WTC11 (cell line): Measurements from ENCODE around the gene SEMA5B. TPM values are rescaled to one million over a fixed set of nuclear protein-coding genes. Genes with fewer than 3 reads are reported as not detected.

Experiments used
- ATAC-seq: fragments of 200-7000 bp; cut with Tn5 transposase; 2 replicates; pipeline ENCODE4 v1.10.0; 2021; ENCODE audit warnings: mild to moderate bottlenecking, moderate library complexity
- CTCF ChIA-PET: fragments of 300-600 bp; sonication (Branson Sonifier 250); formaldehyde crosslinking; loops from one replicate; lab custom pipeline; 2021; ENCODE audit warnings: antibody characterized with exemption; lab: Charles Lee
- POLR2A ChIA-PET: fragments of 350-600 bp; sonication (Branson Sonifier 250); formaldehyde crosslinking; loops from one replicate; lab custom pipeline; 2021; ENCODE audit warnings: antibody characterized with exemption; lab: Charles Lee
- DNase-seq: peaks from one replicate; pipeline ENCODE4 v3.0.0; 2021; ENCODE audit warnings: low spot score
- H3K27ac Mint-ChIP-seq: 2 replicates; pipeline ENCODE4 v1.8.0; 2021; ENCODE audit warnings: mixed read lengths
- H3K27me3 Mint-ChIP-seq: 2 replicates; pipeline ENCODE4 v1.8.0; 2021; ENCODE audit warnings: low read depth, mild to moderate bottlenecking, moderate library complexity, mixed read lengths
- H3K36me3 Mint-ChIP-seq: 2 replicates; pipeline ENCODE4 v1.8.0; 2021; ENCODE audit warnings: mixed read lengths
- H3K4me1 Mint-ChIP-seq: 2 replicates; pipeline ENCODE4 v1.8.0; 2022; ENCODE audit warnings: mixed read lengths
- H3K4me3 Mint-ChIP-seq: 2 replicates; pipeline ENCODE4 v1.8.0; 2021; ENCODE audit warnings: mild to moderate bottlenecking, moderate library complexity, mixed read lengths
- H3K9me3 Mint-ChIP-seq: 2 replicates; pipeline ENCODE4 v1.8.0; 2021; ENCODE audit warnings: mixed read lengths
- ATF3 ChIP-seq: sonication (generic); formaldehyde crosslinking; conservative IDR thresholded peaks from 2 replicates; pipeline ENCODE4 v1.8.1; 2022; ENCODE audit warnings: mild to moderate bottlenecking, missing genetic modification reagents
- ATF6 ChIP-seq: sonication (generic); formaldehyde crosslinking; IDR thresholded peaks from 2 replicates; pipeline ENCODE4 v1.8.1; 2023; ENCODE audit warnings: mild to moderate bottlenecking, missing genetic modification reagents
- CDX4 ChIP-seq: fragments of 250-450 bp; sonication (Bioruptor Pico); IDR thresholded peaks from 2 replicates; pipeline ENCODE4 v1.9.0; 2021; ENCODE audit warnings: moderate library complexity, mild to moderate bottlenecking, inconsistent platforms, borderline replicate concordance
- E2F5 ChIP-seq: sonication (generic); formaldehyde crosslinking; IDR thresholded peaks from 2 replicates; pipeline ENCODE4 v1.8.1; 2022; ENCODE audit warnings: mild to moderate bottlenecking, moderate library complexity, missing genetic modification reagents
- ELF4 ChIP-seq: sonication (generic); formaldehyde crosslinking; IDR thresholded peaks from 2 replicates; pipeline ENCODE4 v1.8.1; 2022; ENCODE audit warnings: low read depth, mild to moderate bottlenecking, moderate library complexity, missing genetic modification reagents
- IRF1 ChIP-seq: sonication (generic); formaldehyde crosslinking; IDR thresholded peaks from 2 replicates; pipeline ENCODE4 v1.8.0; 2023; ENCODE audit warnings: missing genetic modification reagents
- JAZF1 ChIP-seq: fragments of 250-450 bp; sonication (Bioruptor Pico); IDR thresholded peaks from 2 replicates; pipeline ENCODE4 v1.9.0; 2021; ENCODE audit warnings: moderate library complexity, mild to moderate bottlenecking, inconsistent platforms
- MLX ChIP-seq: sonication (generic); formaldehyde crosslinking; IDR thresholded peaks from 2 replicates; pipeline ENCODE4 v1.8.1; 2023; ENCODE audit warnings: mild to moderate bottlenecking, missing genetic modification reagents, moderate library complexity
- NFE2L1 ChIP-seq: sonication (generic); formaldehyde crosslinking; IDR thresholded peaks from 2 replicates; pipeline ENCODE4 v1.8.1; 2023; ENCODE audit warnings: missing genetic modification reagents
- SOX15 ChIP-seq: fragments of 250-450 bp; sonication (Bioruptor Pico); IDR thresholded peaks from 2 replicates; pipeline ENCODE4 v1.9.0; 2021; ENCODE audit warnings: mild to moderate bottlenecking
- TEAD4 ChIP-seq: sonication (generic); formaldehyde crosslinking; IDR thresholded peaks from 2 replicates; pipeline ENCODE4 v1.8.0; 2022; ENCODE audit warnings: mild to moderate bottlenecking, missing genetic modification reagents
- ZNF281 ChIP-seq: sonication (generic); formaldehyde crosslinking; IDR thresholded peaks from 2 replicates; pipeline ENCODE4 v1.8.0; 2023; ENCODE audit warnings: mild to moderate bottlenecking, missing genetic modification reagents
- ZNF317 ChIP-seq: sonication (generic); formaldehyde crosslinking; IDR thresholded peaks from 2 replicates; pipeline ENCODE4 v1.8.1; 2023; ENCODE audit warnings: low read depth, mild to moderate bottlenecking, moderate library complexity, missing genetic modification reagents, borderline replicate concordance
- ZNF396 ChIP-seq: fragments of 250-450 bp; sonication (Bioruptor Pico); IDR thresholded peaks from 2 replicates; pipeline ENCODE4 v1.8.0; 2021; ENCODE audit warnings: mild to moderate bottlenecking, moderate library complexity, borderline replicate concordance
- total RNA-seq: library from RNA; stranded (reverse); gene quantifications from 3 replicates; pipeline ENCODE4 v1.2.3, GENCODE V29; 2021
- TF ChIP-seq, protein P1 (sequence below): fragments of 250-450 bp; sonication (Bioruptor Pico); IDR thresholded peaks from 2 replicates; pipeline ENCODE4 v1.9.0; 2021; ENCODE audit warnings: mild to moderate bottlenecking, borderline replicate concordance
- TF ChIP-seq, protein P2 (sequence below): fragments of 250-450 bp; sonication (Bioruptor Pico); IDR thresholded peaks from 2 replicates; pipeline ENCODE4 v1.8.0; 2021; ENCODE audit warnings: mild to moderate bottlenecking
- TF ChIP-seq, protein P3 (sequence below): sonication (generic); formaldehyde crosslinking; IDR thresholded peaks from 2 replicates; pipeline ENCODE4 v1.8.1; 2022; ENCODE audit warnings: mild to moderate bottlenecking, missing genetic modification reagents, moderate library complexity, borderline replicate concordance
- TF ChIP-seq, protein P4 (sequence below): sonication (generic); formaldehyde crosslinking; IDR thresholded peaks from 2 replicates; pipeline ENCODE4 v1.8.0; 2022; ENCODE audit warnings: mild to moderate bottlenecking, missing genetic modification reagents

Gene SEMA5B
- total RNA-seq, 1 experiment from 2014 or later: 20.7 TPM

- CTCF ChIA-PET: interaction anchor here (1.5 to 2.1 kb wide), 4 partner anchors 16 to 161 kb away, joined by 5 to 9 read pairs (median 5); partner anchors contain the start of gene SEMA5B
- no peak overlapping the region for H3K27ac Mint-ChIP-seq
- H3K4me3 Mint-ChIP-seq: no peak overlapping the region
- peaks cover 12% of the 10 kb centered on the region for H3K27me3 Mint-ChIP-seq
- DNase-seq: no peak
- H3K36me3 Mint-ChIP-seq: no peaks in the 10 kb centered on the region
- ATAC-seq: no peak
- TF ChIP-seq NFE2L1 (CRISPR knock-in tag) (no peak), JAZF1 (CRISPR knock-in tag) (no peak), ZNF396 (CRISPR knock-in tag) (no peak), SOX15 (CRISPR knock-in tag) (no peak), ATF6 (CRISPR knock-in tag) (no peak), ZNF317 (CRISPR knock-in tag) (no peak), ZNF281 (CRISPR knock-in tag) (no peak), ELF4 (no peak), MLX (CRISPR knock-in tag) (no peak), CDX4 (CRISPR knock-in tag) (no peak)
- TF ChIP-seq, protein P1, sequence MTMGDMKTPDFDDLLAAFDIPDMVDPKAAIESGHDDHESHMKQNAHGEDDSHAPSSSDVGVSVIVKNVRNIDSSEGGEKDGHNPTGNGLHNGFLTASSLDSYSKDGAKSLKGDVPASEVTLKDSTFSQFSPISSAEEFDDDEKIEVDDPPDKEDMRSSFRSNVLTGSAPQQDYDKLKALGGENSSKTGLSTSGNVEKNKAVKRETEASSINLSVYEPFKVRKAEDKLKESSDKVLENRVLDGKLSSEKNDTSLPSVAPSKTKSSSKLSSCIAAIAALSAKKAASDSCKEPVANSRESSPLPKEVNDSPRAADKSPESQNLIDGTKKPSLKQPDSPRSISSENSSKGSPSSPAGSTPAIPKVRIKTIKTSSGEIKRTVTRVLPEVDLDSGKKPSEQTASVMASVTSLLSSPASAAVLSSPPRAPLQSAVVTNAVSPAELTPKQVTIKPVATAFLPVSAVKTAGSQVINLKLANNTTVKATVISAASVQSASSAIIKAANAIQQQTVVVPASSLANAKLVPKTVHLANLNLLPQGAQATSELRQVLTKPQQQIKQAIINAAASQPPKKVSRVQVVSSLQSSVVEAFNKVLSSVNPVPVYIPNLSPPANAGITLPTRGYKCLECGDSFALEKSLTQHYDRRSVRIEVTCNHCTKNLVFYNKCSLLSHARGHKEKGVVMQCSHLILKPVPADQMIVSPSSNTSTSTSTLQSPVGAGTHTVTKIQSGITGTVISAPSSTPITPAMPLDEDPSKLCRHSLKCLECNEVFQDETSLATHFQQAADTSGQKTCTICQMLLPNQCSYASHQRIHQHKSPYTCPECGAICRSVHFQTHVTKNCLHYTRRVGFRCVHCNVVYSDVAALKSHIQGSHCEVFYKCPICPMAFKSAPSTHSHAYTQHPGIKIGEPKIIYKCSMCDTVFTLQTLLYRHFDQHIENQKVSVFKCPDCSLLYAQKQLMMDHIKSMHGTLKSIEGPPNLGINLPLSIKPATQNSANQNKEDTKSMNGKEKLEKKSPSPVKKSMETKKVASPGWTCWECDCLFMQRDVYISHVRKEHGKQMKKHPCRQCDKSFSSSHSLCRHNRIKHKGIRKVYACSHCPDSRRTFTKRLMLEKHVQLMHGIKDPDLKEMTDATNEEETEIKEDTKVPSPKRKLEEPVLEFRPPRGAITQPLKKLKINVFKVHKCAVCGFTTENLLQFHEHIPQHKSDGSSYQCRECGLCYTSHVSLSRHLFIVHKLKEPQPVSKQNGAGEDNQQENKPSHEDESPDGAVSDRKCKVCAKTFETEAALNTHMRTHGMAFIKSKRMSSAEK (CRISPR knock-in tag): no peak
- TF ChIP-seq, protein P2, sequence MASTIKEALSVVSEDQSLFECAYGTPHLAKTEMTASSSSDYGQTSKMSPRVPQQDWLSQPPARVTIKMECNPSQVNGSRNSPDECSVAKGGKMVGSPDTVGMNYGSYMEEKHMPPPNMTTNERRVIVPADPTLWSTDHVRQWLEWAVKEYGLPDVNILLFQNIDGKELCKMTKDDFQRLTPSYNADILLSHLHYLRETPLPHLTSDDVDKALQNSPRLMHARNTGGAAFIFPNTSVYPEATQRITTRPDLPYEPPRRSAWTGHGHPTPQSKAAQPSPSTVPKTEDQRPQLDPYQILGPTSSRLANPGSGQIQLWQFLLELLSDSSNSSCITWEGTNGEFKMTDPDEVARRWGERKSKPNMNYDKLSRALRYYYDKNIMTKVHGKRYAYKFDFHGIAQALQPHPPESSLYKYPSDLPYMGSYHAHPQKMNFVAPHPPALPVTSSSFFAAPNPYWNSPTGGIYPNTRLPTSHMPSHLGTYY: no peak
- H3K4me1 Mint-ChIP-seq: no peaks in the 10 kb centered on the region
- POLR2A ChIA-PET: interaction anchor here (1.0 kb wide), 1 partner anchor 38 kb away, joined by 3 read pairs; no protein-coding TSS in a partner anchor
- H3K9me3 Mint-ChIP-seq: no peaks in the 10 kb centered on the region
Observed at GRCh38 chr3:122920986-122921385, 106.6 kb downstream of the SEMA5B start.

- peaks cover 12% of the 10 kb centered on the region for H3K27me3 Mint-ChIP-seq
- ChIA-PET CTCF (interaction anchor here (1.2 kb wide), 1 partner anchor 102 kb away, joined by 5 read pairs; no protein-coding TSS in a partner anchor), POLR2A (no interaction called here)
- no peak overlapping the region for H3K27ac Mint-ChIP-seq
- no peak for DNase-seq
- no peak overlapping the region for H3K4me3 Mint-ChIP-seq
- no peaks in the 10 kb centered on the region for H3K4me1 Mint-ChIP-seq
- no peaks in the 10 kb centered on the region for H3K36me3 Mint-ChIP-seq
- ATAC-seq: no peak
- H3K9me3 Mint-ChIP-seq: no peaks in the 10 kb centered on the region
- TF ChIP-seq, protein P3, sequence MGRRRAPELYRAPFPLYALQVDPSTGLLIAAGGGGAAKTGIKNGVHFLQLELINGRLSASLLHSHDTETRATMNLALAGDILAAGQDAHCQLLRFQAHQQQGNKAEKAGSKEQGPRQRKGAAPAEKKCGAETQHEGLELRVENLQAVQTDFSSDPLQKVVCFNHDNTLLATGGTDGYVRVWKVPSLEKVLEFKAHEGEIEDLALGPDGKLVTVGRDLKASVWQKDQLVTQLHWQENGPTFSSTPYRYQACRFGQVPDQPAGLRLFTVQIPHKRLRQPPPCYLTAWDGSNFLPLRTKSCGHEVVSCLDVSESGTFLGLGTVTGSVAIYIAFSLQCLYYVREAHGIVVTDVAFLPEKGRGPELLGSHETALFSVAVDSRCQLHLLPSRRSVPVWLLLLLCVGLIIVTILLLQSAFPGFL: no peak
- TF ChIP-seq E2F5 (no peak), ATF3 (CRISPR knock-in tag) (no peak), TEAD4 (CRISPR knock-in tag) (no peak), IRF1 (CRISPR knock-in tag) (no peak), ZNF396 (CRISPR knock-in tag) (no peak)
- TF ChIP-seq, protein P4, sequence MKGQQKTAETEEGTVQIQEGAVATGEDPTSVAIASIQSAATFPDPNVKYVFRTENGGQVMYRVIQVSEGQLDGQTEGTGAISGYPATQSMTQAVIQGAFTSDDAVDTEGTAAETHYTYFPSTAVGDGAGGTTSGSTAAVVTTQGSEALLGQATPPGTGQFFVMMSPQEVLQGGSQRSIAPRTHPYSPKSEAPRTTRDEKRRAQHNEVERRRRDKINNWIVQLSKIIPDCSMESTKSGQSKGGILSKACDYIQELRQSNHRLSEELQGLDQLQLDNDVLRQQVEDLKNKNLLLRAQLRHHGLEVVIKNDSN (CRISPR knock-in tag): no peak
Observed at GRCh38 chr3:122919291-122919610, 108.3 kb downstream of the SEMA5B start.
